Mammary epithelial cell (primary cell): ENCODE measurements around the gene NUAK2.

Experiments
- CTCF ChIP-seq, 2 donors: IDR thresholded peaks in 1 of 2; conservative IDR thresholded peaks in 1 of 2; 2 replicates each; pipeline ENCODE4 v1.5.1; 2011 to 2012; ENCODE audit warnings: inconsistent platforms in 2 of 2, low read length in 2 of 2, mild to moderate bottlenecking in 2 of 2, control low read depth in 1 of 2, low read depth in 1 of 2; ENCODE audit not compliant: insufficient read depth in 1 of 2; ENCODE audit errors: extremely low read depth in 1 of 2
- EZH2 ChIP-seq: IDR thresholded peaks from 2 replicates; pipeline ENCODE4 v1.6.1; 2012; ENCODE audit warnings: low read length, inconsistent platforms, borderline replicate concordance

GRCh38 chr1:205353612-205354011 lies 32.1 kb upstream of the NUAK2 start:
- TF ChIP-seq CTCF (conservative IDR thresholded peaks at IDR 0.05 in 1 of 2, IDR thresholded peaks at IDR 0.05 in 1 of 2; ENCODE audit: extremely low read depth in 1 of 2, insufficient read depth in 1 of 2, low read depth in 1 of 2, low read length in 2 of 2) (no peak), EZH2 (no peak)
